HG03442 (cell line): ENCODE data around the gene ZAR1L.

Experiments used
- ATAC-seq: cut with Tn5 transposase; IDR thresholded peaks from one replicate; pipeline ENCODE4 v1.9.1; 2021; ENCODE audit warnings: mild to moderate bottlenecking, moderate library complexity; ENCODE audit not compliant: unreplicated experiment

Gene ZAR1L

GRCh38 chr13:32256243-32256642 is 58.9 kb downstream of the ZAR1L start:
- ATAC-seq: no peak

GRCh38 chr13:32255724-32256109 is 59.4 kb downstream of the ZAR1L start:
- ATAC-seq: no peak

- ATAC-seq: no peak
Observed at GRCh38 chr13:32254916-32255723, 60.0 kb downstream of the ZAR1L start.

GRCh38 chr13:32254416-32254815 is 60.7 kb downstream of the ZAR1L start:
- no peak for ATAC-seq

GRCh38 chr13:32253911-32254399 is 61.2 kb downstream of the ZAR1L start:
- ATAC-seq: no peak
